HepG2 (cell line): ENCODE measurements around the gene POGLUT2. TPM values are rescaled to one million over a fixed set of nuclear protein-coding genes. Genes with fewer than 3 reads are reported as not detected.
A peak's percentile ranks its signal among the peaks of the same experiment; 100 is the strongest.

Experiments
- ARHGAP35 ChIP-seq: sonication (generic); formaldehyde crosslinking; IDR thresholded peaks from 2 replicates; pipeline ENCODE4 v1.9.0; 2022; ENCODE audit warnings: mild to moderate bottlenecking, inconsistent platforms, moderate library complexity, missing genetic modification reagents, borderline replicate concordance
- ATM ChIP-seq: fragments of 450-650 bp; IDR thresholded peaks from 2 replicates; pipeline ENCODE4 v1.7.1; 2017; ENCODE audit warnings: mild to moderate bottlenecking, borderline replicate concordance
- EZH2 ChIP-seq: conservative IDR thresholded peaks from 2 replicates; pipeline ENCODE4 v1.6.1; 2012; ENCODE audit warnings: mild to moderate bottlenecking, low read depth, low read length, moderate library complexity
- FOXA1 ChIP-seq, 2 experiments: fragments of 450-650 bp in 1 of 2; sonication (generic) in 1 of 2; formaldehyde crosslinking in 1 of 2; IDR thresholded peaks; 2 replicates each; pipeline versions ENCODE4 v1.4.0 to v1.6.1; 2016 to 2020; ENCODE audit warnings: missing genetic modification reagents in 1 of 2
- HNF4A ChIP-seq: sonication (generic); formaldehyde crosslinking; IDR thresholded peaks from 2 replicates; pipeline ENCODE4 v1.4.0; 2020; ENCODE audit warnings: missing genetic modification reagents
- HOXA3 ChIP-seq: sonication (generic); formaldehyde crosslinking; IDR thresholded peaks from 2 replicates; pipeline ENCODE4 v1.5.0; 2020; ENCODE audit warnings: missing genetic modification reagents
- KDM2A ChIP-seq: sonication (generic); formaldehyde crosslinking; IDR thresholded peaks from 2 replicates; pipeline ENCODE4 v1.4.0; 2020; ENCODE audit warnings: low read depth, missing genetic modification reagents, borderline replicate concordance
- KLF6 ChIP-seq: IDR thresholded peaks from 2 replicates; pipeline ENCODE4 v1.8.0; 2016; ENCODE audit warnings: missing biosample characterization, missing genetic modification reagents
- MIER3 ChIP-seq: IDR thresholded peaks from 2 replicates; pipeline ENCODE4 v1.6.1; 2016; ENCODE audit warnings: missing compliant biosample characterization, borderline replicate concordance
- NR1H2 ChIP-seq: sonication (generic); formaldehyde crosslinking; IDR thresholded peaks from 2 replicates; pipeline ENCODE4 v1.8.1; 2022; ENCODE audit warnings: low read depth, missing genetic modification reagents, borderline replicate concordance
- NR2F1 ChIP-seq, 2 experiments: fragments of 450-650 bp in 1 of 2; formaldehyde crosslinking in 1 of 2; IDR thresholded peaks; 2 replicates each; pipeline versions ENCODE4 v1.5.0 to v1.6.1; 2016 to 2020; ENCODE audit warnings: mild to moderate bottlenecking in 1 of 2, missing compliant biosample characterization in 1 of 2, missing genetic modification reagents in 1 of 2, moderate library complexity in 1 of 2
- PHF20 ChIP-seq: sonication (generic); formaldehyde crosslinking; IDR thresholded peaks from 2 replicates; pipeline ENCODE4 v1.5.0; 2020; ENCODE audit warnings: mild to moderate bottlenecking, missing genetic modification reagents
- POLR2AphosphoS5 ChIP-seq: IDR thresholded peaks from 2 replicates; pipeline ENCODE4 v1.6.1; 2012; ENCODE audit warnings: low read depth, low read length
- RAD51 ChIP-seq: fragments of 450-650 bp; IDR thresholded peaks from 2 replicates; pipeline ENCODE4 v1.6.1; 2016; ENCODE audit warnings: borderline replicate concordance
- RORA ChIP-seq: sonication (generic); formaldehyde crosslinking; IDR thresholded peaks from 2 replicates; pipeline ENCODE4 v1.5.0; 2020; ENCODE audit warnings: mild to moderate bottlenecking, missing genetic modification reagents, moderate library complexity
- RXRB ChIP-seq: IDR thresholded peaks from 2 replicates; pipeline ENCODE4 v1.6.1; 2016; ENCODE audit warnings: borderline replicate concordance, missing genetic modification reagents, missing compliant biosample characterization
- SAP130 ChIP-seq: IDR thresholded peaks from 2 replicates; pipeline ENCODE4 v1.6.1; 2016; ENCODE audit warnings: low read depth
- SIX1 ChIP-seq: sonication (generic); formaldehyde crosslinking; IDR thresholded peaks from 2 replicates; pipeline ENCODE4 v1.4.0; 2020; ENCODE audit warnings: missing genetic modification reagents, borderline replicate concordance
- SMARCE1 ChIP-seq: fragments of 450-650 bp; IDR thresholded peaks from 2 replicates; pipeline ENCODE4 v1.6.1; 2017; ENCODE audit warnings: borderline replicate concordance
- STAG1 ChIP-seq: sonication (generic); formaldehyde crosslinking; IDR thresholded peaks from 2 replicates; pipeline ENCODE4 v1.4.0; 2020; ENCODE audit warnings: missing genetic modification reagents
- U2AF1 ChIP-seq: fragments of 200-400 bp; formaldehyde crosslinking; optimal IDR thresholded peaks from 2 replicates; pipeline ENCODE3; 2017; ENCODE audit warnings: mild to moderate bottlenecking, low read depth, low read length
- U2AF2 ChIP-seq: fragments of 200-400 bp; formaldehyde crosslinking; IDR thresholded peaks from 2 replicates; pipeline ENCODE4 v1.6.1; 2017; ENCODE audit warnings: low read depth, mild to moderate bottlenecking, low read length
- ZBTB38 ChIP-seq: sonication (generic); formaldehyde crosslinking; IDR thresholded peaks from 2 replicates; pipeline ENCODE4 v1.5.1; 2020; ENCODE audit warnings: mild to moderate bottlenecking, missing genetic modification reagents
- ZFP41 ChIP-seq: sonication (generic); formaldehyde crosslinking; IDR thresholded peaks from 2 replicates; pipeline ENCODE4 v1.4.0; 2020; ENCODE audit warnings: mild to moderate bottlenecking, missing genetic modification reagents, borderline replicate concordance
- ZNF160 ChIP-seq: sonication (generic); formaldehyde crosslinking; IDR thresholded peaks from 2 replicates; pipeline ENCODE4 v1.8.0; 2022; ENCODE audit warnings: mild to moderate bottlenecking, inconsistent platforms, missing genetic modification reagents
- ZNF263 ChIP-seq: sonication (generic); formaldehyde crosslinking; IDR thresholded peaks from 2 replicates; pipeline ENCODE4 v1.4.0; 2020; ENCODE audit warnings: missing genetic modification reagents
- ZNF780A ChIP-seq: sonication (generic); formaldehyde crosslinking; IDR thresholded peaks from 2 replicates; pipeline ENCODE4 v1.8.0; 2022; ENCODE audit warnings: mild to moderate bottlenecking, missing genetic modification reagents, moderate library complexity
- ZNF792 ChIP-seq: IDR thresholded peaks from 2 replicates; pipeline ENCODE4 v1.6.1; 2016
- polyA plus RNA-seq, 8 experiments: library from polyadenylated mRNA; depleted of rRNA in 3 of 8; stranded (reverse) in 7 of 8; unstranded in 1 of 8; fragments of >200 nt; fragmentation: Illumina TruSeq in 4 of 8; extraction: Trizol in 4 of 8; gene quantifications; 2 replicates each; pipeline versions ENCODE4 v1.2.1 to v1.2.3, GENCODE V29; 2011 to 2016; ENCODE audit warnings: low read depth in 4 of 8, missing spikeins in 1 of 8, mixed read lengths in 1 of 8; ENCODE audit not compliant: insufficient read depth in 1 of 8
- total RNA-seq, 5 experiments: library from RNA; depleted of rRNA; stranded (reverse); fragments of >200 nt; fragmentation: Illumina TruSeq; extraction: Trizol; gene quantifications; 2 replicates each; pipeline ENCODE4 v1.2.3, GENCODE V29; 2016; ENCODE audit warnings: low read depth in 1 of 5
- TF ChIP-seq, protein P1 (sequence below): sonication (generic); formaldehyde crosslinking; conservative IDR thresholded peaks from 2 replicates; pipeline ENCODE4 v1.4.0; 2020; ENCODE audit warnings: missing genetic modification reagents
- TF ChIP-seq, protein P2 (sequence below), 2 experiments: sonication (generic) in 1 of 2; formaldehyde crosslinking in 1 of 2; IDR thresholded peaks; 2 replicates each; pipeline versions ENCODE4 v1.5.1 to v1.6.1; 2011 to 2020; ENCODE audit warnings: borderline replicate concordance in 1 of 2, low read depth in 1 of 2, low read length in 1 of 2, mild to moderate bottlenecking in 1 of 2, missing genetic modification reagents in 1 of 2, moderate library complexity in 1 of 2

The POGLUT2 gene
- total and polyA plus RNA-seq, 2 of the 13 experiments (the other 11 are each of a cell fraction or from before 2014, with no cell fraction given): 18.0 to 26.1 TPM

DNA sequence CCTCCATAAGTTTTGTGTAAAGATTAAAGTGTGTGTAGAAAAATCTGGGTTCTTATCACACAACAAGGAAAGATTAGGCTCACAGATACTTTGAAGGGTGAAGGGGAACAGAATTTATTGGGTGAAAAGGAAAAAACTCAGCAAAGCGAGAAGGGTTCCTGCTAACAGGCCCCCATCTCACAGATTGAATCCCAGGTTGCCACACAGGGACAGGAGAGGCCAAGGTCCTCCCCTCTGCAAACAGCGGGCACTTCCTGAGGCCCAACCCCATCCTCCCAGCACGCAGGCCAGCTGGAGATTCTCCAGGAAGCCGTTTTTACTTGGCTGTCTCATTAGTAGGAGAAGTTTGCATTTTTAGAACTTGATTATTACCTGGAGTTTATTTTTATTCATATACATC lies 31.9 kb upstream of the POGLUT2 start (continued):
- TF ChIP-seq KDM2A (CRISPR knock-in tag): peak; percentile 65; the same call in 1 of the 2 replicates
- no peak for TF ChIP-seq EZH2
- no peak for TF ChIP-seq FOXA1 (IDR thresholded peaks at IDR 0.05)
- TF ChIP-seq FOXA1 (CRISPR knock-in tag; IDR thresholded peaks at IDR 0.05): peak; percentile 92
- TF ChIP-seq, protein P1, sequence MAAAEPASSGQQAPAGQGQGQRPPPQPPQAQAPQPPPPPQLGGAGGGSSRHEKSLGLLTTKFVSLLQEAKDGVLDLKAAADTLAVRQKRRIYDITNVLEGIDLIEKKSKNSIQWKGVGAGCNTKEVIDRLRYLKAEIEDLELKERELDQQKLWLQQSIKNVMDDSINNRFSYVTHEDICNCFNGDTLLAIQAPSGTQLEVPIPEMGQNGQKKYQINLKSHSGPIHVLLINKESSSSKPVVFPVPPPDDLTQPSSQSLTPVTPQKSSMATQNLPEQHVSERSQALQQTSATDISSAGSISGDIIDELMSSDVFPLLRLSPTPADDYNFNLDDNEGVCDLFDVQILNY (CRISPR knock-in tag): no peak
- no peak for TF ChIP-seq U2AF1
- no peak for TF ChIP-seq NR1H2 (CRISPR knock-in tag)
- no peak for TF ChIP-seq RAD51
- TF ChIP-seq RORA (CRISPR knock-in tag): peak; percentile 32; the same call in 1 of the 2 replicates
- no peak for TF ChIP-seq ATM
- peak; percentile 62 for TF ChIP-seq PHF20 (CRISPR knock-in tag)
- TF ChIP-seq ARHGAP35 (CRISPR knock-in tag): no peak
- no peak for TF ChIP-seq ZBTB38
- TF ChIP-seq MIER3 (CRISPR knock-in tag): peak; percentile 42; the same call in 1 of the 2 replicates
- peak; percentile 47; the same call in 1 of the 2 replicates for TF ChIP-seq RXRB
- TF ChIP-seq STAG1 (CRISPR knock-in tag): peak; percentile 22
- no peak for TF ChIP-seq ZFP41
- TF ChIP-seq SMARCE1: no peak
- peak; percentile 77; the same call in 1 of the 2 replicates for TF ChIP-seq ZNF792 (CRISPR knock-in tag)
- peak; percentile 44; the same call in 1 of the 2 replicates for TF ChIP-seq HOXA3 (CRISPR knock-in tag)
- TF ChIP-seq ZNF263 (CRISPR knock-in tag): peak; percentile 68
- TF ChIP-seq ZNF160 (CRISPR knock-in tag): no peak
- TF ChIP-seq POLR2AphosphoS5: peak; percentile 64
- TF ChIP-seq U2AF2: no peak
- peak; percentile 77 for TF ChIP-seq SAP130 (CRISPR knock-in tag)
- peak; percentile 94 for TF ChIP-seq HNF4A
- TF ChIP-seq SIX1 (CRISPR knock-in tag): no peak
- TF ChIP-seq NR2F1 (CRISPR knock-in tag; IDR thresholded peaks at IDR 0.05): peak in 1 of 2 experiments; percentile 47; a peak in 1 of 4 replicates
- no peak for TF ChIP-seq ZNF780A (CRISPR knock-in tag)
- no peak for TF ChIP-seq KLF6 (CRISPR knock-in tag)
- TF ChIP-seq, protein P2, sequence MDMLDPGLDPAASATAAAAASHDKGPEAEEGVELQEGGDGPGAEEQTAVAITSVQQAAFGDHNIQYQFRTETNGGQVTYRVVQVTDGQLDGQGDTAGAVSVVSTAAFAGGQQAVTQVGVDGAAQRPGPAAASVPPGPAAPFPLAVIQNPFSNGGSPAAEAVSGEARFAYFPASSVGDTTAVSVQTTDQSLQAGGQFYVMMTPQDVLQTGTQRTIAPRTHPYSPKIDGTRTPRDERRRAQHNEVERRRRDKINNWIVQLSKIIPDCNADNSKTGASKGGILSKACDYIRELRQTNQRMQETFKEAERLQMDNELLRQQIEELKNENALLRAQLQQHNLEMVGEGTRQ (IDR thresholded peaks at IDR 0.05; ENCODE audit: low read depth, low read length): no peak
- TF ChIP-seq, protein P2 (CRISPR knock-in tag; IDR thresholded peaks at IDR 0.05; ENCODE audit: borderline replicate concordance): no peak
